ENCODE data around the gene CSTPP1.
"Not testable (repeated sequence)": the region's sequence is repeated elsewhere in the genome, so short reads cannot be mapped to it uniquely, and the experiment has no call there.

Gene CSTPP1

DNA sequence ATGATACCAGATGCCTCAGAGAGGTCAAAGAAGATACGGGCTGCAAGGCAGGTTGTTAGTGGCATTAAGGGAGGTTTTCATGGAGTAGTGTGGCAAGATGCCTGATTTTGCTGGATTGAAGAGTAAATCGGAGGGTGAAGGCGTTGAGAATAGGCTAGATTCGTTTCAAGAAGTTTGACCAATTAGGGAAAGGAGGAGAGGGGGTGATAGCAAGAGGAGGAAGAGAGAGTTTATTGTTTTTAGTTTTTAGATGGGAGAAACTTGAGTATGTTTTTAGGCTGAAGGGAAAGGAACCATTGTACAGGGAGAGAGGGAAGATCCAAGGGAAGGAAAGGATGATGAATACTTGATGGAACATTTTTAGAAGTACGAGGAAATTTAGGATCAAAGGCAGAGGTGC, 16.5 kb downstream of the CSTPP1 start:
- no peak for DNase-seq (ENCODE audit: low read depth)

DNA sequence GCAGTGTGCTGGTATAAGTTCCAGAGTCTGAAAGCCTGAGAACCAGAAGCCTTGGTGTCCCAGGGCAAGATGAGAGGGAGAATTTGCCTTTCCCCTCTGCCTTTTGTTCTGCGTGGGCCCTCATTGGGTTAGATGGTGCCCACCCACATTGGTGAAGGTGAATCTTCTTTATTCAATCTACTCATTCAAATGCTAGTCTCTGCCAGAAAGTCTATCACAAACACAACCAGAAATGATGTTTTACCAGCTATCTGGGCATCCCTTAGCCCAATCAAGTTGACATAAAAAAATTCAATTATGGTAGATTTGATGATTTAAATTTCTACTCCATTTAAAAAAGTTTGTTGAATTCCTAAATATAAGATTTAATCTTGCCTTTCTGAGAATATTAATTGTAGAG, 22.2 kb downstream of the CSTPP1 start:
- no peak for DNase-seq (ENCODE audit: low read depth)

DNA sequence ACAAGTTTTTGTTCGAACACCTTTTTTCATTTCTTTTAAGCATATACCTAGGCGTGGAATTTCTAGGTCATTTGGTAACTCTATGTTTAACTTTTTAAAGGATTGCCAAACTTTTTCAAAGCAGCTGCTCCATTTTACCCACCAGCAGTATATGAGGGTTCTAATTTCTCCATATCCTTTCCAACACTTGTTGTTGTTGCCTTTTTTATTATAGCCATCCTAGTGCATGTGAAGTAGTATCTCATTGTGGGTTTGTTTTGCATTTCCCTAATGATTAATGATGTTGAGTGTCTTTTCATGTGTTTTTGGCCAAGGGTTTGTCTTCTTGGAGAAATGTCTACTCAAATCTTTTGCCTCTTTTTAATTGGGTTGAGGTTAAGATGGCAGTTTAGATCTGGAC, 24.5 kb downstream of the CSTPP1 start:
- DNase-seq (ENCODE audit: low read depth) = no peak

DNA sequence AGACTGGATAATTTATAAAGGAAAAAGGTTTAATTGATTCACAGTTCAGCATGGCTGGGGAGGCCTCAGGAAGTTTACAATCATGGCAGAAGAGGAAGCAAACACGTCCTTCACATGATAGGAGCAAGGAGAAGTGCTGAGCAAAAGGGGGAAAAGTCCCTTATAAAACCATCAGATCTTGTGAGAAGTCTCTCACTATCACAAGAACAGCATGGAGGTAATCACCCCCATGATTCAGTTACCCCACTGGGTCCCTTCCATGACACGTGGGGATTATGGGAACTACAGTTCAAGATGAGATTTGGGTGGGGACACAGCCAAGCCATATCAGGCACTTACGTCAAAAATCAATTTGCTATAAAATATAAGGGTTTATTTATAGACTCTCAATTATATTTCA, 25.3 kb downstream of the CSTPP1 start:
- not testable (repeated sequence) for DNase-seq (ENCODE audit: low read depth)

DNA sequence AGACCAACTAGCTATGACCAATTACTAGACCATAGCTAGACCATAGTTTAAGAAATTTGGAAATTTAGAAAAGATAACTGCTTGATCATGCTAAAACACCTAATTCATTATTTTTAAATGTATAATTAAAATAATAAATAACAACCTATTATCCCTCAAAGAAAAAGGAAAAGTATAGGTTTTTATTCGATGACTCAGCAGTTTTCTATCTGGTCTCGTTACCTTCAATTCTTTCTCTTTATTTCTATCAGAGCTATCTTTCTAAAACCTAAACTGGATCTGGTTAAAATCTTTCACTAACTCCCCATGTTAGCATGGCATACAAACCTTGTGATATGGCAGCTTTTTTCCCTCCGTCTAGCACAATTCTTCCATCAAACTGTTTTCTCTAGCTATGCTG, 27.3 kb downstream of the CSTPP1 start:
- no peak for DNase-seq (ENCODE audit: low read depth)

- DNase-seq (ENCODE audit: low read depth) = no peak
Measured at GRCh38 chr11:46966773-46967172, 30.2 kb downstream of the CSTPP1 start.

- DNase-seq (ENCODE audit: low read depth) = no peak
Measured at GRCh38 chr11:46967962-46968361, 31.4 kb downstream of the CSTPP1 start.

DNA sequence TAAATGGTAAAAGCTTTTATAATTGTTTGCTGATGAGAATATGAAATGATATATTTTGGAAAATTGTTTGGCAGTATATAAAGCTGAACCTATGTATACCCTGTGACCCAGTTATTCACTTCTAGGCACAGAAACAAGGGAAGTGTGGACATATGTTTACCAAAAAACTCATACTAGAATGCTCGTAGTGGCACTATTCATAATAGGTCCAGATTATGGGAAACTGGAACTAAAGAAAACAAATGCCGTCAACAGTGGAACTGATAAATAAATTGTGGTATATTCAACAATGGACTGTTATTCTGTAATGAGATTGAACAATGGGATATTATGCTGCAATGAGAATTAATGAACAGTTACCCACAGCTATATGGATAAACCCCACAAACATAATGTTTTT, 32.8 kb downstream of the CSTPP1 start:
- no peak for DNase-seq (ENCODE audit: low read depth)

GRCh38 chr11:46970913-46971625, 34.5 kb downstream of the CSTPP1 start:
- DNase-seq (ENCODE audit: low read depth) = no peak

DNA sequence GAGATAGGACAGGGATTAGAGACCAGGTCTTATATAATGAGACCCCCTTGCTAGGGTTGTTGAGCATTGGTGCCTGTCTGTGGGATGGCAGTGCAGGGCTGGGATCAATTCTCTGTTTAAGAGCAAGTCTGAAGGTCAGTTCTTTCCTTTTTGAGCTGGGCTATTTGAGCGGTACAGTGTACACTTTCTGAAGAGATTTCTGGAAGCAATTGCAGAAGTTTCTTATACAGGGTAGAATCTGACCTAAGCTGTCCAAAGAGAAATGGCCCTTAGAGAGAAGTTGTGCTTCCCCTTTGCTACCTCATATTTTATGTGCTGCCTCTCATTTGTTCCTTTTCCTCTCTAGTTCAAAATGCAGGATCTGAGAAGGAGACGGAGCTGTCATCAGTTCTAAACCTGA, 35.8 kb downstream of the CSTPP1 start:
- no peak for DNase-seq (ENCODE audit: low read depth)

DNA sequence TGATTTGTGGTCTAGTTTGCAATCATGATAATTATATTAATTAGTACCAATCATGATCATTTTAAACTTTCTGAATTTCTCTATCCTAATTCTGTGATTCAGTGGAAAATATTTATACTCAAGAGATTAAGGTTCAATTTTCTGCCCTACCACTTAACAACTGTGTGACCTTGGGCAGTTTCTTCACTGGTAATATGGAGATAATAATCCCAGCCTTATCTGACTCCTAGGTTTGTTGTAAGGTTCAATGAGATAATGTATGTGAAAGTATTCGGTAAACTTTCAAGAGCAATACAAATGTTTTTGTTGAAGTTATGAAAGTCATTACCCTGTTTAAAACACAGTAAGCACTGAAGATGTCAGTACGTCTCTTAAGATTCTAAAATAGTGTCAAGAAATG, 36.3 kb downstream of the CSTPP1 start:
- DNase-seq (ENCODE audit: low read depth) = no peak

DNA sequence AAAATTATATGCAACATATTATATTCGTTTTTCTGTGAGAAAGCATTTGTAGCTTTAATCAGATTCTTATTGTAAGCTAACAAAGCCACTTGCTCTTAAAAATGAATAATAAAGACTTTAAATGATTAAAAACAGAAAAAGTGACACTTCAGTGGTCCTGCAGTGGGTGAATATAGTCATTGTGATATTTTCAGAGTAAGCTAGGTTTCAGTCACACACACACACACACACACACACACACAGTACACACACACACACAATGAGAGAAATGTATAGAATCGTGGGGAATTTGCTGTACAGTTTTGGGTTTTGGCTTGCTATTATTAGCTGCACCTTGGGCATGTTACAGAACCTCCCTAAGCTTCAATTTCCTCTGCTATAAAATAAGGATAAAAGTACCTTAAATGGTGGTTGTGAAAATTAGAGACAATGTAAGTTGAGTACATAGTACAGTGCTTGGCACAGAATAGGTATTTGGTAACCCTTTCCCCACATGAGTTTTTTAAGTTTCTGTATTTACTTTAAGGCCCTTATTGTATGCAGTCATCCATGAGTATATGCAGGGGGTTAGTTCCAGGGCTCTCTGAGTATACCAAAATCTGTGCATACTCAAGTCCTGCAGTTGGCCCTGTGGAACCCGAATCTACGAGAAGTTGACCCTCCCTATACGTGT, 39.8 kb downstream of the CSTPP1 start:
- no peak for DNase-seq (ENCODE audit: low read depth)

DNA sequence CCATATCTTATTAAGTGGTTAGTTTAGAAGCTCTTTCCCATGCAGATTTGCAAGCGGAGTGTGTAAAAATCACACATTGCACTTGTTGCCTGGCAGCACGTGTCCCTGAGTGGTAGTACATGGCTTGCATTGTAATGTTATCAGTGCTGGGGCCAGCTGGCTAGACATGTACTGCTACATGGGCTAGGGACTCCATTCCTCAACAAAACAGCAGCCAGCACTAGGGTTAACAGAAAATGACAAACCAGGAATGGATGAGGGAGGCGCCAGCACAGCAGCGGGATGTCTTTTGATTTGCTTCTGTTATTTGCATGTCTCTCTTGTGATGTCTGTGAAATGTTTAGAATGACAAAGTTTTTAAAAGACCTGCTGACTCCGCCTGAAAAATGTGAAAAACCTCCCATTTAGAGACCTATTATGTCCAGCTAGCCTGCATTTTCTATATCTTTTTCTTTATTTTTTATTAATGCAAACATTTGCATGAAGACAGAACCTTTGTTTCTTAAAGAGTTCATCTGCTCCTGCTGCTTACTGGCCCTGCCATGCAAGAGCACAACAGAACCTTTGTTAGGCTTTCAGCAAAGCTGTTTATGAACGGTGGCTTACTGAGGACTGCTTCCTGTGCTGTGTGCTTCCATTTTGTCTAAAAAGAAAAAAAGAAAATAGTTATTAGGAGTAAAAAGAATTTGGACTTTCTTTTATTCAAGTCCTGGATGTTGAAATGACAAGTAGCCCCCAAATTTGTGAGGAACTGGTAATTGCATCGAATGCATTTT, 40.7 kb downstream of the CSTPP1 start:
- no peak for DNase-seq (ENCODE audit: low read depth)

GRCh38 chr11:46978005-46978491, 41.5 kb downstream of the CSTPP1 start:
- DNase-seq (ENCODE audit: low read depth) = no peak

- DNase-seq (ENCODE audit: low read depth) = no peak
Measured at GRCh38 chr11:46979358-46979757, 42.8 kb downstream of the CSTPP1 start.

- no peak for DNase-seq (ENCODE audit: low read depth)
Measured at GRCh38 chr11:46981436-46981835, 44.9 kb downstream of the CSTPP1 start.

DNA sequence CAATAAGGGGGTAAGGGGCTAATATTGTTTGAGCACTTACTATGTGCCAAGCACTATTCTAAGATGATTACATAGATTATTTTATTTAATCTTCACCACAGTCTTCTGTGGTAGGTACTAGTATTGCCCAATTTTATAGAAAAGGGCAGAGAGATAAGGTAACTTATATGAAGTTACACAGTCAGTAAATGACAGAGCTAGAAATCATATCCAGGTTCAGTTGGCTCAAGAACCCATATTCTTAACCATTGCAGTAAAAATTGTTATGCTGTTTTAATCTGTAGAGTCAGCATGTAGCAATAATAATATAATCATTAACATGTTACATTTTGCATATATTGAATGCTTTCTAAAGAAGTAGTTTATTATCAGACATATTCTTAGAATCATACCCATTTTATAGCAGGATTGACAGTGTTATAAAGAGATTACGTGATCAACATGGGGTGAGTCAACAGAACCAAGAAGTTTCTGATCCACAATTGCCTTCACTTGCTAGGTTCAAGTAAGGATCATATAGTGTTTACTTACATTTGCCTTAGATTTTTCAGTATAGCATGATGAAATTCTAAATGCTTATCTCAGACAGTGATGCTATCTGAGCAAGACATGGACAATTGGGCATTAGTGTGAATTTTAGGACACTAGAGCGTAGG, 46.4 kb downstream of the CSTPP1 start:
- DNase-seq (ENCODE audit: low read depth) = no peak

DNA sequence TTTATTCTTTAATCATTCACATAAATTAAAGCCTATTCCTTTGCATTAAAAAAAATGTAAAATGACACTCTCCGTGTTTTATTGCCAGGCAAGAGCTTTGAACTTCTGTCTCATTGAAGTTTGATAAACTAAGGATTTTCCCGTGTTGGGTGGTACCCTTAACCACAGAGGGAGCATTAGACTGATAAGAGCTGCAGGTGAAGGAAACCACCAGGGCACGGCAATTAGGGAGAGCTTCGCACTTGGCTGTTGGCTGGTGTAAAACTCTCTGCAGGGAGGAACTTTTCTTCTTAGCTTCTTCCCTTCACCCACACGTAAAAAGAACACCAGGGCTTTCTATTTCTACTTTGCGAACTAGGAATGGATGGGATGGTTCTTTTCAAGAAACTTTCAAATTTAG, 47.0 kb downstream of the CSTPP1 start:
- DNase-seq (ENCODE audit: low read depth) = no peak

GRCh38 chr11:46984548-46984947, 48.0 kb downstream of the CSTPP1 start:
- no peak for DNase-seq (ENCODE audit: low read depth)

DNA sequence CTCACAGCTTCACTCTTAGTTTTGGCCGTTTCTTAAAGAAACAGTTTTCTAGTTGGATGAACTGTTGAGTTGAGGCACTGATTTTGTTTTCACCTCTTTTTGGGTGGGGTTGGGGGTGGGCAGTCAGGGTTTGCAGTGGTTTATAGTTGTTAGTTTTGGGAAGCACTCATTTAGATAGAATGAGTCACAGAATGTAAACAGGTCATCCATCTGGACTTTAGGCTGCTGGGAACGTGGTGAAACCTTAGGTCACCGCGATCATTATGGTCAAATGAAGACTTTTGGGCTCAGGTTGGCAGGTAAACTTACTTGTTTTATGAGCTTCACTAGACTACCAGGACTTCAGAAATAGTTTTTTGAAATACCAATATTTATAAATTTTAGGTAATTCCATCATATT, 48.4 kb downstream of the CSTPP1 start:
- DNase-seq (ENCODE audit: low read depth) = no peak

DNA sequence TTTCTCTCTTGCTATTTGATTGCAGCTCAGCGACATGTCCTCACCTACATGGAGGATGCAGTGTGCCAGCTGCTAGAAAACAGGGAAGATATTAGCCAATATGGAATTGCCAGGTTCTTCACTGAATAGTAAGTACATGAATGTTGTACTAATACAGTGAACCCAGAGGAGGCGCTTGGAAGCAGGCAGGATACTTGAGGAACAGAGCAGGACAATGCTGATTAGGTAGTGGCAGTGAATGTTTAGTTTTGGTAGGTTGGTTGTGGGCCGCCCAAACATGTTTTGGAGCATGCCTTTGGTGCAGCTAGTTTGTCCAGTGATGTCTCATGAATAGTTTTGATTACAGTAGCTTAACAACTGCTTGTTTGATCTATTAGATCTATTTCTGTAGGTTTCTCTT, 50.6 kb downstream of the CSTPP1 start:
- DNase-seq (ENCODE audit: low read depth) = no peak

DNA sequence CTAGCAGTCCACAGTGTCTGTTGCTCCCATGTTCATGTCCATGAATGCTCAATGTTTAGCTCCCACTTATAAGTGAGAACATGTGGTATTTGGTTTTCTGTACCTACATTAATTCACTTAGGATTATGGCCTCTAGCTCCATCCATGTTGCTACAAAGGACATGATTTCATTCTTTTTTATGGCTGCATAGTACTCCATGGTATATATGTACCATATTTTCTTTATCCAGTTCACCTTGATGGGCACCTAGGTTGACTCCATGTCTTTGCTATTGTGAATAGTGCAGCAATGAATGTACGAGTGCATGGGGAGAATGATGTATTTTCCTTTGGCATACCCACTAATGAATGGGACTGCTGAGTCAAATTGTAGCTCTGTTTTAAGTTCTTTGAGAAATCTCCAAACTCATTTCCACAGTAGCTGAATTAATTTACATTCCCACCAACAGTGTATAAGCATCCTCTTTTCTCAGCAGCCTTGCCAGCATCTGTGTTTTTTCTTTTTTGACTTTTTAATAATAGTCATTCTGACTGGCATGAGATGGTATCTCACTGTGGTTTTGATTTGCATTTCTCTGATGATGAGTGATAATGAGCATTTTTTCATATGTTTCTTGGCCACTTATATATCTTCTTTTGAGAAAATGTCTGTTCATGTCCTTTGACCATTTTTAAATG, 53.4 kb downstream of the CSTPP1 start:
- not testable (repeated sequence) for DNase-seq (ENCODE audit: low read depth)

Data from activated T-helper 1 cell treated with Interleukin-2 at 50 U/mL for 16 hours (primary cell).